LNCaP clone FGC (cell line): ENCODE results near the gene POLR1D.

ENCODE experiments used
- DNase-seq: peaks from one replicate; pipeline ENCODE4 v3.0.0-alpha.2; 2011; ENCODE audit warnings: low read depth
- H3K4me3 ChIP-seq: 2 replicates; pipeline ENCODE4 v1.5.1; 2011; ENCODE audit warnings: mild to moderate bottlenecking, low read depth, low read length, control low read depth
- TF ChIP-seq, protein P1 (sequence below): IDR thresholded peaks from 2 replicates; pipeline ENCODE4 v1.5.1; 2012; ENCODE audit warnings: mild to moderate bottlenecking; ENCODE audit not compliant: control insufficient read depth, insufficient read depth; ENCODE audit errors: extremely low read depth

The POLR1D gene

GRCh38 chr13:27661017-27661416, 39.3 kb downstream of the POLR1D start:
- DNase-seq: no peak
- H3K4me3 ChIP-seq: no peak overlapping the region
- TF ChIP-seq, protein P1, sequence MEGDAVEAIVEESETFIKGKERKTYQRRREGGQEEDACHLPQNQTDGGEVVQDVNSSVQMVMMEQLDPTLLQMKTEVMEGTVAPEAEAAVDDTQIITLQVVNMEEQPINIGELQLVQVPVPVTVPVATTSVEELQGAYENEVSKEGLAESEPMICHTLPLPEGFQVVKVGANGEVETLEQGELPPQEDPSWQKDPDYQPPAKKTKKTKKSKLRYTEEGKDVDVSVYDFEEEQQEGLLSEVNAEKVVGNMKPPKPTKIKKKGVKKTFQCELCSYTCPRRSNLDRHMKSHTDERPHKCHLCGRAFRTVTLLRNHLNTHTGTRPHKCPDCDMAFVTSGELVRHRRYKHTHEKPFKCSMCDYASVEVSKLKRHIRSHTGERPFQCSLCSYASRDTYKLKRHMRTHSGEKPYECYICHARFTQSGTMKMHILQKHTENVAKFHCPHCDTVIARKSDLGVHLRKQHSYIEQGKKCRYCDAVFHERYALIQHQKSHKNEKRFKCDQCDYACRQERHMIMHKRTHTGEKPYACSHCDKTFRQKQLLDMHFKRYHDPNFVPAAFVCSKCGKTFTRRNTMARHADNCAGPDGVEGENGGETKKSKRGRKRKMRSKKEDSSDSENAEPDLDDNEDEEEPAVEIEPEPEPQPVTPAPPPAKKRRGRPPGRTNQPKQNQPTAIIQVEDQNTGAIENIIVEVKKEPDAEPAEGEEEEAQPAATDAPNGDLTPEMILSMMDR: no peak

- no peak for DNase-seq
- TF ChIP-seq, protein P1: no peak
- no peak overlapping the region for H3K4me3 ChIP-seq
Observed at GRCh38 chr13:27662738-27663470, 41.2 kb downstream of the POLR1D start.

GRCh38 chr13:27663947-27664346, 42.3 kb downstream of the POLR1D start:
- no peak overlapping the region for H3K4me3 ChIP-seq
- no peak for DNase-seq
- TF ChIP-seq, protein P1: no peak

DNA sequence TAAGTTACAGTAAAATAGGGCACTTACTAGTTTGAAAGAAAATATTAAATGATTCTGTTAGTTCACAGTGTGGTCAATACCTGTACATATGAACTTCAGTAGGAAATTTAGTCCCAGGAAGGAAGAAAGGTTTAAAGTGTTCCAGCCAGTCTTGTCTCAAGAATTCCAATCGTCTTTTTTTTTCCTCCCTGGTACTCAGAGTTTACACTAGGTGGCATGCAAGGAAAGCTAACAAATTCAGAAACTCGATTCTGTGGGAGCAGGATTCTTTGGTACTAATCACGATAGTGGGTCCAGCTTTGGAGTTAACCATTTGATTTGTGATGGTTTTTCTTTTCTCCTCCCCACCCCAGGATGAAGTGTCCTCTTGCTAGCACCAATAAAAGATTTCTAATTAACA, 43.6 kb downstream of the POLR1D start:
- DNase-seq: no peak
- TF ChIP-seq, protein P1: peak; percentile 47
- no peak overlapping the region for H3K4me3 ChIP-seq

DNA sequence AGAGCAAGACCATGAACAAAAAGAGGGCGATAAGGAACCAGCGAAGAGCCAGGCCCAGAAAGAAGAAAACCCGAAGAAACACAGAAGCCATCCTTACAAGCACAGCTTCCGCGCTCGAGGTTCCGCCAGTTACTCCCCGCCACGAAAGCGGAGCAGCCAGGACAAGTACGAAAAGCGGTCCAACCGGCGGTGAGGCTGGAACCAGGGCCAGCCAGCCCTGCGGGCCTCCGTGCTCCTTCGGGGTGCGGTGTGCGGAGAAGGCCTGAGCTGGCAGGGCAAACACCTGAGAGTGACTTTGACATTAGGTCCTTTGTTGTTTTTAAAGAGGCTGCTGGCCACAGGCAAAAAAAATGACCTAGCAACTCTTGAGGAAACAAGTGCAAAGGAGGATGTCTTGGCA, 44.1 kb downstream of the POLR1D start:
- no peak overlapping the region for H3K4me3 ChIP-seq
- DNase-seq: no peak
- TF ChIP-seq, protein P1: no peak

- no peak overlapping the region for H3K4me3 ChIP-seq
- TF ChIP-seq, protein P1: no peak
- DNase-seq: no peak
Observed at GRCh38 chr13:27666951-27667350, 45.3 kb downstream of the POLR1D start.

GRCh38 chr13:27667946-27668345, 46.3 kb downstream of the POLR1D start:
- TF ChIP-seq, protein P1: no peak
- DNase-seq: no peak
- no peak overlapping the region for H3K4me3 ChIP-seq
